AG10803 (cell line): ENCODE measurements around the gene PTPRM.

Source experiments
- DNase-seq: peaks from one replicate; pipeline ENCODE4 v3.0.0; 2010; ENCODE audit warnings: low read depth
- H3K4me3 ChIP-seq: 2 replicates; pipeline ENCODE4 v1.5.1; 2011; ENCODE audit warnings: mild to moderate bottlenecking, low read length, control low read depth
- TF ChIP-seq, protein P1 (sequence below): conservative IDR thresholded peaks from 2 replicates; pipeline ENCODE4 v1.5.1; 2011; ENCODE audit warnings: mild to moderate bottlenecking, low read length, control low read depth, inconsistent platforms

PTPRM gene

DNA sequence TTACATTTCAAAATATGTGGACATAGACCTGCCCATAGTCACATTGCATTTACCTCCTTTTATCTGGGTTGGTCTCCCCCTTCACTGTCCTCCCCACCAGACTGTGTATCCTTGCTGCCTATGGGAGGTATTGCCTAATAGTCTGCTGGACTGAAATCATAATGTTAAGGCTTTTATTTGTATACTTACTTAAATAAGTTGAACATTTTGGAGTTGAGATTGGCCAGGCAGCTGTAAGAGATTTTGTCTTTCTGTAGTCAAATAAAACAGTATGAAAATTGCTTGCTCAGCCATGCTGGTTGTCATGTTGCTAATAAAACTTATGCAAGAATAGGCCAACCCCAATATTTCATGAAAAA lies 280.9 kb downstream of the PTPRM start:
- TF ChIP-seq, protein P1, sequence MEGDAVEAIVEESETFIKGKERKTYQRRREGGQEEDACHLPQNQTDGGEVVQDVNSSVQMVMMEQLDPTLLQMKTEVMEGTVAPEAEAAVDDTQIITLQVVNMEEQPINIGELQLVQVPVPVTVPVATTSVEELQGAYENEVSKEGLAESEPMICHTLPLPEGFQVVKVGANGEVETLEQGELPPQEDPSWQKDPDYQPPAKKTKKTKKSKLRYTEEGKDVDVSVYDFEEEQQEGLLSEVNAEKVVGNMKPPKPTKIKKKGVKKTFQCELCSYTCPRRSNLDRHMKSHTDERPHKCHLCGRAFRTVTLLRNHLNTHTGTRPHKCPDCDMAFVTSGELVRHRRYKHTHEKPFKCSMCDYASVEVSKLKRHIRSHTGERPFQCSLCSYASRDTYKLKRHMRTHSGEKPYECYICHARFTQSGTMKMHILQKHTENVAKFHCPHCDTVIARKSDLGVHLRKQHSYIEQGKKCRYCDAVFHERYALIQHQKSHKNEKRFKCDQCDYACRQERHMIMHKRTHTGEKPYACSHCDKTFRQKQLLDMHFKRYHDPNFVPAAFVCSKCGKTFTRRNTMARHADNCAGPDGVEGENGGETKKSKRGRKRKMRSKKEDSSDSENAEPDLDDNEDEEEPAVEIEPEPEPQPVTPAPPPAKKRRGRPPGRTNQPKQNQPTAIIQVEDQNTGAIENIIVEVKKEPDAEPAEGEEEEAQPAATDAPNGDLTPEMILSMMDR: no peak
- no peak overlapping the region for H3K4me3 ChIP-seq
- DNase-seq: no peak

DNA sequence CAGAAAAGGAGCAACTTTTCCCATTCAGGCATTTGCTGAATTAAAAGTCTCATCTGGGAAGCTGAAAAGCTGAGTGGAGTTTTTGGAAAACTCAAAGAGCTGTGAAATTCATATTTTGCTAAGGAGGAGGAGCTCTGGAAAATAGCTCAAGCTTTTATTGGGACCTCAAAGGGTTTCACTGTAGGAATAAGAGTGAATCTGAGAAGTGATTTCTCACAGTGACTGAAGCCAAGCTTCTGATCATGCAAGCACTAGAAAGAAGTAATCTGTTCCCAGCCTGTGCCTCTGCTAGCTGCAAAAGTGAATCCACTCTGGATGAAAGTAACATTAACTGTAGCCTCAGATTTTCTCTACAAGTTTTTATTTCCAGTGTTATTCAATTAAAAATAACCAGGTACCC lies 283.3 kb downstream of the PTPRM start:
- H3K4me3 ChIP-seq: no peak overlapping the region
- no peak for DNase-seq
- TF ChIP-seq, protein P1: no peak

DNA sequence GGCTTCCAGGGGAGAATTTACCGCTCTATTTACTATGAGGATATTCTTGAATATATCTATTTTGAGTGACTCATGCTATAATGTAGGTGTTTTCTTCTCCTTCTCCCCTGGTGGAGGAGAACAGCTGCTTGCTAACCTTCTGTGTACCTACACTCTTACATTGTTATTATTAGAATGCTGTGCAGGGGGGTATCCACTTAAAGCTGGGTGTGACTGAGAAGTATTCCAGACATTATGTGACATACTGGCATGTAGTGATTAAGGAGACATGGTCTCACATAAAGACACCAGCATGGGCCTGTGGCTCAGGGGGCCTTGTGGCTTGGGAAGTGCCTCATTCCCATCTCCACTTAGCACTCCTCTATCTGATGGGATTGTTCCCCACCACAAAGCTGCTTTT lies 287.9 kb downstream of the PTPRM start:
- TF ChIP-seq, protein P1: no peak
- no peak overlapping the region for H3K4me3 ChIP-seq
- DNase-seq: no peak

DNA sequence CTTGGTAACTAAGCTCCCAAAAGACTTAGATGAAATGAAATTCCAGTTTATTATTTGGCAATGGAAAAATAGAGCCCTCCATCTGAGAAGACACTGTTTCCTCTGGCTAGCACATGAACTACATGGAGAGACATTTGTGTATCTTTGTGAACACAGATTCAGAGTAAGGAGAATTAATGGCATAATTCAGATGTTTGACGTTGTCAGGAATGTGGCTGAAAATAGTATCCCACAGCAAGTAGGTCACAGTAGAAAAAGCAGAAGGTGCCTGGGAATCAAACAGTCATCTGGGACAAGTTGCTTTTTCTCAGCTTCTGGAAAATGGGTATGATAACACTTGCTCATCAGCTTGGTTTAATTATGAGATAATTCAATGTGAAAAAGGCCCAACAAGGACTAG lies 288.6 kb downstream of the PTPRM start:
- TF ChIP-seq, protein P1: no peak
- peak; percentile 13 for DNase-seq
- no peak overlapping the region for H3K4me3 ChIP-seq

DNA sequence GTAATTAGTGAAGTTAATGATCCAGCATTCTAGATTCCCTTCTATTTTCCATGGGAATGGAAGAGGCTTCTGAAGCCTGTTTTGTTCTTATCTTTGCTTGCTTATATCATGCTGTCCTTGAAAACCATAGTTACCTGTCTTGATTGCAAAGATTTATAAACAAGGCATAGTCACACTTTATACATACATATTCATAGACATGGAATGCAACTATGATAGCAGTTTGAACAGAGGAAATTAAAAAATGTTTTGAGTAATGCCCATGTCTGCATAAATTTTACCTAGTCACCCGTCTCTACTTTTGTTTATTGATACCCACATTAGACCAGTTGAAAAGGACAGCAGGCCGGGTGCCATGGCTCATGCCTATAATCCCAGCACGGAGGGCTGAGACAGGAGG lies 289.0 kb downstream of the PTPRM start:
- TF ChIP-seq, protein P1: no peak
- no peak overlapping the region for H3K4me3 ChIP-seq
- DNase-seq: no peak

DNA sequence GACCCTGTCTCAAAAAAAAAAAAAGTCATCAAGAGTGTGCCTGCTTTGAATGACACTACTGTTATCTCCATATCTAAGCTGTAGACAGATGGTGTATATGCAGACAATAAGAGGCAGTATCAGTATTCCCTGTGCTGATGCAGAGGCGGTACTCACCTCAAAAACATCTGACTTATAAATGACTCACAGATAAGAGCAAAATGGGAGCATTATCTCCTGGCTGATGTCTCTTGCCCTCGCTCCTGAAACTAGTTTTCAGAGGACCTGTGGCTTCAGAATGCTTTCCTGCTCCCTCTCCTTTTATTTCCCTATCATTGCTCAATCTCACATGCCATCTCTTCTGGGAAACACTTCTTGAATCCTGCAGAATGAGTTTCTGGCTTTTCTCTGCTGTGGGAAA lies 289.6 kb downstream of the PTPRM start:
- no peak overlapping the region for H3K4me3 ChIP-seq
- DNase-seq: no peak
- TF ChIP-seq, protein P1: no peak

DNA sequence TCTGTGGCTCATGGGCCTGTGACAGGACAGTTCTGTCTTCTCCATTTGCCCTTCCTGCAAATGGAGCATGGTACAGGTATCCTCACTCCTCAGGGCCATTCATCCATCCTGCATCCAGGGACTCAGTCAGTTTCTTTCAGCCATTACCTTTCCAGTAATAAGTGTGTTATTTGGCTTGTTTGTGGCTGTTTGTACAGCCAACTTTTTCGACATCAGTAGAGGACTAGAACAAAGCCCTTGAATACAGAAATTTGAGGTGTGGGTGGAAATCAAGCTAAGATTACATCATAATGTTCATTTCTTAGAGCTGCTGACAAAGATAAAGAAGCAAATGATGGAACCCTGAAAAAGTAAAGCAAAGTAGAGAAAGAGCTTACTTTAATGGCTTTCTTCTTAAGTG lies 290.4 kb downstream of the PTPRM start:
- TF ChIP-seq, protein P1: no peak
- no peak for DNase-seq
- no peak overlapping the region for H3K4me3 ChIP-seq
